Activated T-helper 1 cell treated with anti-CD3 and anti-CD28 coated beads, Interleukin-12 subunit alpha, Interleukin-12 subunit beta, Interleukin-2, Interleukin-4 antibody, amounts not matched to agents 30 ng/mL and 10 ng/mL and 1 ng/mL, durations not matched to agents 14 hours and 24 hours and 36 hours (primary cell): ENCODE results near the gene NKX6-2. TPM values are rescaled to one million over a fixed set of nuclear protein-coding genes. Genes with fewer than 3 reads are reported as not detected.

Source experiments
- DNase-seq: peaks from one replicate; pipeline ENCODE4 v3.0.0; 2021; ENCODE audit warnings: low spot score
- H3K27ac Mint-ChIP-seq: one replicate; pipeline ENCODE4 v1.8.0; 2021; ENCODE audit warnings: mild to moderate bottlenecking, mixed read lengths
- H3K27me3 Mint-ChIP-seq: one replicate; pipeline ENCODE4 v1.8.0; 2022; ENCODE audit warnings: mild to moderate bottlenecking, moderate library complexity, mixed read lengths; ENCODE audit not compliant: insufficient read depth
- H3K36me3 Mint-ChIP-seq: one replicate; pipeline ENCODE4 v1.8.0; 2021; ENCODE audit warnings: low read depth, mixed read lengths
- H3K4me1 Mint-ChIP-seq: one replicate; pipeline ENCODE4 v1.8.0; 2021; ENCODE audit warnings: low read depth, mixed read lengths
- H3K4me3 Mint-ChIP-seq: one replicate; pipeline ENCODE4 v1.8.0; 2021; ENCODE audit warnings: mild to moderate bottlenecking, moderate library complexity, mixed read lengths
- H3K9me3 Mint-ChIP-seq: one replicate; pipeline ENCODE4 v1.8.0; 2021; ENCODE audit warnings: mixed read lengths
- intact Hi-C: fragments of 100-400 bp; cut with micrococcal nuclease; formaldehyde crosslinking; loops from one replicate; pipeline ENCODE4 v1.15.1; 2024
- total RNA-seq: library from RNA; stranded (reverse); gene quantifications from 2 replicates; pipeline ENCODE4 v1.2.3, GENCODE V29; 2022

NKX6-2 gene
- total RNA-seq: not detected in 2 replicates

- H3K27ac Mint-ChIP-seq: no peak within 1 kb of the TSS
- H3K27me3 Mint-ChIP-seq: peaks cover 13% of the 10 kb centered on the region
- no peak for DNase-seq
- no peaks in the 10 kb centered on the region for H3K4me1 Mint-ChIP-seq
- peaks cover 6% of the 10 kb centered on the region for H3K36me3 Mint-ChIP-seq
- no peak within 1 kb of the TSS for H3K4me3 Mint-ChIP-seq
- intact Hi-C loops: loop anchor here (5.0 kb wide), 1 partner anchor 441 kb away; no protein-coding TSS in a partner anchor
- H3K9me3 Mint-ChIP-seq: no peaks in the 10 kb centered on the region
Observed at GRCh38 chr10:132785723-132786475, at the start of gene NKX6-2. Gene NKX6-2, minus strand, starts transcription at chr10:132786147. Its CDS starts 199 bp downstream, at chr10:132785948.

- H3K9me3 Mint-ChIP-seq: no peaks in the 10 kb centered on the region
- no peaks in the 10 kb centered on the region for H3K36me3 Mint-ChIP-seq
- intact Hi-C loops: loop anchor here (10.0 kb wide), 1 partner anchor 290 kb away; no protein-coding TSS in a partner anchor
- H3K4me1 Mint-ChIP-seq: no peaks in the 10 kb centered on the region
- no peak overlapping the region for H3K4me3 Mint-ChIP-seq
- H3K27ac Mint-ChIP-seq: no peak overlapping the region
- peaks cover 3% of the 10 kb centered on the region for H3K27me3 Mint-ChIP-seq
- no peak for DNase-seq
Observed at GRCh38 chr10:132834891-132835847, 49.2 kb upstream of the NKX6-2 start.

GRCh38 chr10:132834311-132834761, 48.4 kb upstream of the NKX6-2 start:
- no peak overlapping the region for H3K4me3 Mint-ChIP-seq
- intact Hi-C loops: loop anchor here (10.0 kb wide), 1 partner anchor 290 kb away; no protein-coding TSS in a partner anchor
- H3K27ac Mint-ChIP-seq: no peak overlapping the region
- no peaks in the 10 kb centered on the region for H3K36me3 Mint-ChIP-seq
- H3K4me1 Mint-ChIP-seq: no peaks in the 10 kb centered on the region
- H3K9me3 Mint-ChIP-seq: no peaks in the 10 kb centered on the region
- DNase-seq: no peak
- peaks cover 3% of the 10 kb centered on the region for H3K27me3 Mint-ChIP-seq

DNA sequence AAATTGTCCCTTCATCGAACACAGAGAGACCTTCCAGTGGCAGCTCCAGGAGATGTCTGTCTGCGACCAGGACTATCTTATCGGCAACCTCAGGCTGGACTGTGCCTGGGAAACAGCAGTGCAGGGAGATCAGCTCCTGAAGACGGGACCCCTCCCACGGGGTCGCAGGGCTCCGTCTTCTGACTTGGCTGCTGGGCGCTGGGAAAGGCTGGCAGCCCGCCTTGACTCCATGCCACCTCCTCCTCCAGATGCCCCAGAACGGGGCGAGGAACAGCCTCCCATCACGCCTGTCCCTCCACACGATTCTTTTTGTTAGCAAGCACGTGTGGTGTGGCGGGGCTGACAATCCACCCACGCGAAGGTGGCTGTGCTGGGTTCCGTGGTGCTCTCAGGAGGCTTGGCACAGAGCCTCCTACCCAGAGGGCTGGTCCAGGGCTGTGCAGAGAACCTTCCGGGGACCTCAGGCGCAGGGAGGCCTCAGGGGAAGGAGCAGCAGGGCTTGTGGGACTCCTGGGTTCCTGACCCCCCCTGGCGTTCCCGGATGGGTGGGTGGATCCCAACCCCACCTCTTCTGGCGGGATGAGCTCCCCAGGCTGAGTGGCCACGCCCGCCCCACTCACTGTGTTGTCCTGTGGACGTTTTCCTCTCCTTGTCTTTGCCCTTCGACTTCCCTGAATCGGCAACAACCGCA, 47.6 kb upstream of the NKX6-2 start:
- DNase-seq: no peak
- Mint-ChIP-seq H3K9me3 (no peaks in the 10 kb centered on the region), H3K4me1 (no peaks in the 10 kb centered on the region), H3K27ac (no peak overlapping the region), H3K36me3 (no peaks in the 10 kb centered on the region), H3K4me3 (no peak overlapping the region), H3K27me3 (peaks cover 3% of the 10 kb centered on the region)
- intact Hi-C loops: loop anchor here (10.0 kb wide), 1 partner anchor 291 kb away; no protein-coding TSS in a partner anchor

DNA sequence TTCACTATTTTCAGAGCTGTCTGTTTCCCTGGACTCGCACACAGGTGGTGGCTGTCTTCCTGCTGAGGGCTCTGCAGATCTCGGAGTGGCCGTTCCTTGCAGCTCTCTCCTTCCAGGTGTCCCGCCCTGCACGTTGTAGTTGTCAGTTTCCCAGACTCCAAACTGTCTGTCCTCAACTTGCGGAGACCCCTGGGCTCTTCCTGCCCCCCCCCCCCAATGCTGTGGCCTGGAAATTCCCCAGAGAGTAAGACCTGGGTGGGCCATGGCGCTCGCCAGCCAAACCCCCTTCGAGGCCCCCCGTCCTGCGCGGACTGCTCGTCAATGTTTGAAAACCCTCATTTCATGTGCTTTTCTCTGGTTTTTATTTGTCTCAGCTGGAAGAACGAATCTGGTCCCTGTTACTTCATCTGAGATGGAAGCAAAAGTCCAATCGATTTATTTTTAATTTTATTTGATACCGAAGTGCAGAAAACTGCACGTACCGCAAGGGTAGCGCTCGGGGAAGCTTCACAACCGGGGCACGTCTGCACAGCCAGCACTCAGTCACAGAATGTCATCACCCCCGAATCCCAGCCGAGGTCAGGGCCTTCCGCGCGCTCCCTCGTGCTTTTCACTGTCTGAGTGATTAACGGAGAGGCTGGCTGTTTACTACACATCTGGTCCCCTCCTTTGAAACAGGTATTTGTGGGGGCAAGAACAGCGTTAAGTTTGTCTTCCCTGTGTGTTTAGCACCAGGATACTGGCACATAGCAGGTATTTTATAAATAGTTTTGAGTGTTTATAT, 46.4 kb upstream of the NKX6-2 start:
- Mint-ChIP-seq H3K27ac (no peak overlapping the region), H3K27me3 (peaks cover 3% of the 10 kb centered on the region), H3K36me3 (no peaks in the 10 kb centered on the region), H3K4me3 (no peak overlapping the region), H3K4me1 (no peaks in the 10 kb centered on the region), H3K9me3 (peaks cover 5% of the 10 kb centered on the region)
- intact Hi-C loops: loop anchor here (10.0 kb wide), 1 partner anchor 292 kb away; no protein-coding TSS in a partner anchor
- no peak for DNase-seq

DNA sequence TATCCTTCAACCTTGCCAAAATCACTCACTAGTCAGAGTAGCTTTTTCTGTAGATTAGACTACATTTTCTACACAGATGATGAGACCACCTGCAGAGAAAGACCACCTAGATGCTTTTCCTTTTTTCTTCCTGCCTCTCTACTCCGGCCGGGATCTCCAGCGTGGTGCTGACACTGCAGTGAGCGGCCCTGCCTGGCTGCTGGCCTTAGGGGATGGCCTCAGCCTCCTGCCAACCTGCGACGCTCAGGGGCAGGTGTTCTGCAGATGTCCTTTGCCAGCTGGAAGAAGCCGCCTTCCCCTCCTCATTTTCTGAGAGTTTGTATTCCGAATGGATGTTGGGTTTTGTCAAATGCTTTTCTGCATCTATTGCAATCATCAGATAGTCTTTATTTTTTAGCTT, 43.5 kb upstream of the NKX6-2 start:
- no peaks in the 10 kb centered on the region for H3K4me1 Mint-ChIP-seq
- no peak overlapping the region for H3K27ac Mint-ChIP-seq
- H3K9me3 Mint-ChIP-seq: peaks cover 5% of the 10 kb centered on the region
- no peak for DNase-seq
- H3K27me3 Mint-ChIP-seq: peaks cover 3% of the 10 kb centered on the region
- intact Hi-C loops: no loop called here
- H3K36me3 Mint-ChIP-seq: no peaks in the 10 kb centered on the region
- H3K4me3 Mint-ChIP-seq: no peak overlapping the region

DNA sequence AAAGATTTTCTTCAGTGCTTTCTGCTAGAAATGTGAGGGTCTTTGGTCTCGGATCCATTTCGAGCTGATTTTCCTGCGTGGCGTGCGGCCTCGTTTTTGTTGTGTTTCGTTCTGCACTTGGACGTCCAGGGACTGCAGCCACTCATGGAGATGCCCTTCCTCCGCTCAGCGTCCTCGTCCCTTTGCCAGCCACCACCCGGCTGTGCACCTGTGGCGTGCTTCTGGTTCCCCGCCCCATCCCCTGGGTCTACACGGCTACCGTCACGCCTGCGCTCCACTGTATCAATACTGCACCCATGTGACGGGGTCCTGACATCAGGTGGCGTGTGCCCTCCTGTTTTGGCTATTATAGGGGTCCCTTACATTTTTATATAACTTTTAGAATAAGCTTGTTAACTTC, 42.7 kb upstream of the NKX6-2 start:
- Mint-ChIP-seq H3K27ac (no peak overlapping the region), H3K27me3 (peaks cover 3% of the 10 kb centered on the region), H3K4me3 (no peak overlapping the region), H3K9me3 (peaks cover 5% of the 10 kb centered on the region), H3K36me3 (no peaks in the 10 kb centered on the region), H3K4me1 (no peaks in the 10 kb centered on the region)
- no peak for DNase-seq
- intact Hi-C loops: no loop called here

DNA sequence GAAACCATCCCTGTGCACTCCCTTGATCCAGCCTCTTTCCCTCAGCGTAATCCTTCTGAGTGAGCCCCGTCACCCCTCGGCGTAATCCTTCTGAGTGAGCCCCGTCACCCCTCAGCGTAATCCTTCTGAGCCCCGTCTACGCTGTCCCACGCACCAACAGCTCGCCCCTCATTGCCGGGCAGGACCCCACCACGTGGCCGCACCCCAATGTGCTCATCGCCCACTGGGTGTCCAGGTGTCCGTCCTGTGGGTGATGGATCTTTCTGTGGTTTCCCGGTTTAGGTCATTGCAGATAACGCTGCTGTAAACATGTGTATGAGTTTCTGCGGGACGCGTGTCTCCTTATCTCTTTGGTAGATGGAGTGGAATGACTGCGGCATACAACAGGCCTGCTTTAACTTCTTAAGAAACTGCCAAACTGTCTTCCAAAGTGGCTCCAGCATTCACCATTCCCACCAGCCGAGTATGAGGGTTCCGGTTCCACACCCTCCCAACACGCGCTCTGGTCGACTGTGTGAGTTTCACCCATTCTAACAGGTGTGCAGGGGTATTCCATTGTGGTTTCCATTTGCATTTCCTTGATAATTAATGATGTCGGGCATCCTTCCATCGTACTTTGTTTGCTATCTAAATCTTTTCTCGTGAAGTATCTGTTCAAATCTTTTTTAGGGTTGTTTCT, 42.1 kb upstream of the NKX6-2 start:
- peaks cover 3% of the 10 kb centered on the region for H3K27me3 Mint-ChIP-seq
- no peak overlapping the region for H3K27ac Mint-ChIP-seq
- intact Hi-C loops: no loop called here
- H3K4me1 Mint-ChIP-seq: no peaks in the 10 kb centered on the region
- peaks cover 5% of the 10 kb centered on the region for H3K9me3 Mint-ChIP-seq
- no peak for DNase-seq
- no peak overlapping the region for H3K4me3 Mint-ChIP-seq
- H3K36me3 Mint-ChIP-seq: no peaks in the 10 kb centered on the region

GRCh38 chr10:132827423-132827789, 41.5 kb upstream of the NKX6-2 start:
- no peak for DNase-seq
- H3K36me3 Mint-ChIP-seq: no peaks in the 10 kb centered on the region
- peaks cover 5% of the 10 kb centered on the region for H3K9me3 Mint-ChIP-seq
- H3K27ac Mint-ChIP-seq: no peak overlapping the region
- peaks cover 3% of the 10 kb centered on the region for H3K27me3 Mint-ChIP-seq
- no peak overlapping the region for H3K4me3 Mint-ChIP-seq
- H3K4me1 Mint-ChIP-seq: no peaks in the 10 kb centered on the region
- intact Hi-C loops: no loop called here

DNA sequence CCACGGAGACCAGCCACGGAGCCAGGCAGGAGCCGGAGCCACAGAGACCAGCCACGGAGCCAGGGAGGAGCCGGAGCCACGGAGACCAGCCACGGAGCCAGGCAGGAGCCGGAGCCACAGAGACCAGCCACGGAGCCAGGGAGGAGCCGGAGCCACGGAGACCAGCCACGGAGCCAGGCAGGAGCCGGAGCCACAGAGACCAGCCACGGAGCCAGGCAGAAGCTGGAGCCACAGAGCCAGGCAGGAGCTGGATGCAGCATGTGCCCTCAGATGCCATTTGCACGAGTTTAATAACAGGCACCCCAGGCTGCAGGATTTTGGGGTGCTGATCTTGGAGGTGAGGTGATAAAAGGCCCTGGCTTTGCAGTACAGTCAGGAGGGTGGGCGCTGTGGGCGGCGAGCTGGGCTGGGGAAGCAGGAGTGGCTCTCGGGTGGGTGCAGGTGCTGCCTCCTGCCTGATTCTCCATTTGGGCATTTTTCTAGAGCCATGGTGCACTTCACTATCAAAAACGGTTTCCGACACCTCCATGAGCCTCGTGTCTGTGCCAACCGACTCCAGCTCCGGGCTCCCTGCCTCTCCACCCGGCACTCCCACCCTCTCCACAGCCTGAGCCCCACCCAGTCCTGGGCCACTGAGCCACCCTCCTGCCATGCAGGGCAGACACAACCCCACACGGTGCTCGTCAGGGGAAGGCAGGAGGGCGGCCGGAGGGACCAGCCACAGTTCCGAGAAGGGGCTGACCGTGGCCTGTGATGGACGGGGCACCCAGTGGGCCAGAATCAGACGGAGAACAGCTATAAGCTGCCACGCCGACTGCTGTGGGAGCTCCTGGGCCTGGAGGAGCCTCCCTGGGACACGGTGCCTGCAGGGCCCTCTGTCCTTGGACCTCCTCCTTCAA, 40.8 kb upstream of the NKX6-2 start:
- Mint-ChIP-seq H3K4me1 (no peaks in the 10 kb centered on the region), H3K27me3 (peaks cover 3% of the 10 kb centered on the region), H3K4me3 (no peak overlapping the region), H3K9me3 (peaks cover 5% of the 10 kb centered on the region), H3K36me3 (no peaks in the 10 kb centered on the region), H3K27ac (no peak overlapping the region)
- DNase-seq: no peak
- intact Hi-C loops: no loop called here
